Colonic mucosa (tissue), 4 donors: ENCODE measurements around the gene DLG2. TPM values are rescaled to one million over a fixed set of nuclear protein-coding genes. Genes with fewer than 3 reads are reported as not detected.
"Not testable (repeated sequence)": the region's sequence is repeated elsewhere in the genome, so short reads cannot be mapped to it uniquely, and the experiment has no call there.

Experiments used
- DNase-seq: peaks from one replicate; pipeline ENCODE4 v3.0.0-alpha.2; 2020
- H3K27ac ChIP-seq: fragments of 200-600 bp; one replicate; pipeline ENCODE4 v1.8.0; 2021
- H3K27me3 ChIP-seq: fragments of 200-600 bp; one replicate; pipeline ENCODE4 v1.8.0; 2021
- H3K36me3 ChIP-seq: fragments of 200-600 bp; one replicate; pipeline ENCODE4 v1.8.0; 2021
- H3K4me1 ChIP-seq: fragments of 200-600 bp; one replicate; pipeline ENCODE4 v1.8.0; 2021; ENCODE audit warnings: mild to moderate bottlenecking
- H3K4me3 ChIP-seq: fragments of 200-600 bp; one replicate; pipeline ENCODE4 v1.8.0; 2021
- H3K9ac ChIP-seq, 2 donors: one replicate each; pipeline ENCODE4 v1.7.0; 2013; ENCODE audit warnings: control low read depth in 2 of 2, low read depth in 2 of 2, low read length in 2 of 2
- H3K9me3 ChIP-seq: fragments of 200-600 bp; one replicate; pipeline ENCODE4 v1.8.0; 2021
- CTCF ChIP-seq: fragments of 200-600 bp; IDR thresholded peaks from one replicate; pipeline ENCODE4 v1.8.0; 2022; ENCODE audit warnings: antibody characterized with exemption, mild to moderate bottlenecking
- intact Hi-C: fragments of 100-400 bp; cut with DNase I; formaldehyde crosslinking; loops from one replicate; pipeline ENCODE4 v1.14.1; 2022
- total RNA-seq, 2 donors: library from RNA; stranded (reverse); fragmentation: NEBNext Ultra II Directional in 1 of 2; extraction: Animal tissue kit (Norgen Biotek cat#: 25700) in 1 of 2; gene quantifications; one replicate each; pipeline ENCODE4 v1.2.1, GENCODE V29; 2021
- donor health status: healthy.
- donor health status: DM: no; HTN: no; CAD: no.
- donor health status: DM: no; HTN: no; CAD: no.

DLG2 gene
- total RNA-seq, 2 donors from 2014 or later, result 1.4 to 3.3 TPM

- Histone ChIP-seq H3K9me3 (no peaks in the 10 kb centered on the region), H3K9ac (peak within 1 kb of the TSS; percentile 90 to 93), H3K27ac (peak within 1 kb of the TSS; percentile 85), H3K27me3 (no peaks in the 10 kb centered on the region), H3K4me1 (peaks cover 6% of the 10 kb centered on the region), H3K36me3 (no peaks in the 10 kb centered on the region), H3K4me3 (peak within 1 kb of the TSS; percentile 58)
- TF ChIP-seq CTCF, result no peak
- intact Hi-C loops, result no loop called here
- DNase-seq, result peak; percentile 99
These were observed 1.0 kb upstream of the DLG2 start, which contains the start of gene TMEM126B for GRCh38 chr11:85627998-85628770. Gene TMEM126B (plus strand): TSS chr11:85628593. CDS start chr11:85628608, 15 bp downstream.

DNA sequence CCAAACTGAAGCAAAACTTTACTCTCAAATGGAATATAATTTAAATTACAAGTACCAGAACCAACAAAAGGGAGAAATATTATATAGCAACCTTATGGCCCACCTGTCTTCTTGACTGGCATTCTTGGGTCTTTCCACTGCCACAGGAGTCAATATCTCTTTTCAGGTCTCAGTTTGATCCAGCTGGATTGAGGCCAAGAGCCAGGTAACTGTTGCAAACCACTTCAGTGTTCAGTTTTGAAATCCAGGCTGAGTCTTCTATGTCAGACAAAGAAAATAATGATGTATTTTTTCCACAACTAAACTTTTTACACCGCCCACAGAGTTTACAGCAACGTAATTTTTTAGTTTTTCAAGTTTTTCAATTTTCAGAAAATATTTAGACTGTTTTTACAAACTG is 648 bp downstream of the DLG2 start:
- intact Hi-C loops, result no loop called here
- H3K27me3 ChIP-seq, result no peaks in the 10 kb centered on the region
- DNase-seq, result no peak
- no peak overlapping the region for H3K27ac ChIP-seq
- no peaks in the 10 kb centered on the region for H3K36me3 ChIP-seq
- H3K9ac ChIP-seq, result no peak overlapping the region
- TF ChIP-seq CTCF, result no peak
- H3K9me3 ChIP-seq, result no peaks in the 10 kb centered on the region
- no peak overlapping the region for H3K4me3 ChIP-seq
- H3K4me1 ChIP-seq, result peaks cover 6% of the 10 kb centered on the region

- H3K9ac ChIP-seq, result no peak overlapping the region
- H3K9me3 ChIP-seq, result no peaks in the 10 kb centered on the region
- no peaks in the 10 kb centered on the region for H3K36me3 ChIP-seq
- no peaks in the 10 kb centered on the region for H3K4me1 ChIP-seq
- no peak overlapping the region for H3K27ac ChIP-seq
- no peak for TF ChIP-seq CTCF
- no peaks in the 10 kb centered on the region for H3K27me3 ChIP-seq
- no peak for DNase-seq
- no peak overlapping the region for H3K4me3 ChIP-seq
- intact Hi-C loops, result no loop called here
These were observed 6.9 kb downstream of the DLG2 start for GRCh38 chr11:85620256-85620655.

GRCh38 chr11:85619499-85619898 is 7.6 kb downstream of the DLG2 start:
- Histone ChIP-seq H3K27ac (no peak overlapping the region), H3K27me3 (no peaks in the 10 kb centered on the region), H3K36me3 (no peaks in the 10 kb centered on the region), H3K9ac (no peak overlapping the region), H3K4me3 (no peak overlapping the region), H3K9me3 (no peaks in the 10 kb centered on the region), H3K4me1 (no peaks in the 10 kb centered on the region)
- no peak for DNase-seq
- no peak for TF ChIP-seq CTCF
- intact Hi-C loops, result no loop called here

GRCh38 chr11:85611643-85612042 is 15.5 kb downstream of the DLG2 start:
- intact Hi-C loops, H3K4me3 ChIP-seq, H3K27me3 ChIP-seq, H3K27ac ChIP-seq, DNase-seq, H3K4me1 ChIP-seq, H3K9me3 ChIP-seq, H3K9ac ChIP-seq, H3K36me3 ChIP-seq: not testable (repeated sequence)

GRCh38 chr11:85609286-85609685 is 17.9 kb downstream of the DLG2 start:
- H3K9me3 ChIP-seq, H3K27ac ChIP-seq, H3K4me3 ChIP-seq, H3K4me1 ChIP-seq, intact Hi-C loops, H3K9ac ChIP-seq, H3K27me3 ChIP-seq, H3K36me3 ChIP-seq, DNase-seq: not testable (repeated sequence)

DNA sequence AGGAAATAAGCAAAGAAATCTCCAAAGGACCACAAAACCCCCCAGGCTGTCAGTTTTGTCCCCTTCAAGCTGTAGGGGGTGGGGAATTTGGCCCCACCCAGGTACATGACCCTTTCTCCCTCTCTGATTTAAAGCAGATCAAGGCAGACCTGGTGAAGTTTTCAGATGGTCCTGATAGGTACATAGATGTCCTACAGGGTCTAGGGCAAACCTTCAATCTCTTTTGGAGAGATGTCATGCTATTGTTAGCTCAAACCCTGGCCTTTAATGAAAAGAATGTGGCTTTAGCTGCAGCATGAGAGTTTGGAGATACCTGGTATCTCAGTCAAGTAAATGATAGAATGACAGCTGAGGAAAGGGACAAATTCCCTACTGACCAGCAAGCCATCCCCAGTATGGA is 18.5 kb downstream of the DLG2 start:
- H3K36me3 ChIP-seq, intact Hi-C loops, H3K27me3 ChIP-seq, H3K4me3 ChIP-seq, DNase-seq, H3K9me3 ChIP-seq, H3K27ac ChIP-seq, H3K9ac ChIP-seq, H3K4me1 ChIP-seq: not testable (repeated sequence)

GRCh38 chr11:85606237-85606636 is 20.9 kb downstream of the DLG2 start:
- H3K4me1 ChIP-seq, intact Hi-C loops, H3K27me3 ChIP-seq, H3K4me3 ChIP-seq, DNase-seq, H3K9me3 ChIP-seq, H3K9ac ChIP-seq, H3K27ac ChIP-seq, H3K36me3 ChIP-seq: not testable (repeated sequence)
